Measurements from ENCODE around the gene POT1.

Gene POT1

GRCh38 chr7:124800386-124800785 lies 129.2 kb downstream of the POT1 start:
- DNase-seq = no peak

- no peak for DNase-seq
Measured at GRCh38 chr7:124799448-124799847, 130.2 kb downstream of the POT1 start.

- DNase-seq = no peak
Measured at GRCh38 chr7:124796771-124797170, 132.9 kb downstream of the POT1 start.

DNA sequence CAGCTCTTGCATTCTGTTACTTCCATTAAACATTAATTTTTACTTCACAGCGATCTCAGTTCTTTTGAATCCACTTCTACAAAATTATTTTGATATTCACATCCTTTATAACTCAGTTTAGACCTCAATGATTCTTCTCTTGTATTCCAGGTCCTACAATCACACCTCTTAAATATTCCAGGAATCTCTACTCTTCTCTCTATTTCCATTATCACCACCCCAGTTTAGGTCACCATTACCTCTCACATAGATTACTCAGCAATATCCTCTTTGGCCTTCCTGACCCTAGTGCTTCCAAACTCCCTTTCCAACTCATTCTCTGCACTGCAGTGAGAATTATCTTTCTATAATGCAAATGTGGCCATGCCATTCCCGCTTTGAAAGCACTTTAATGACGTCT lies 136.9 kb downstream of the POT1 start:
- DNase-seq = no peak

- no peak for DNase-seq
Measured at GRCh38 chr7:124792002-124792401, 137.6 kb downstream of the POT1 start.

DNA sequence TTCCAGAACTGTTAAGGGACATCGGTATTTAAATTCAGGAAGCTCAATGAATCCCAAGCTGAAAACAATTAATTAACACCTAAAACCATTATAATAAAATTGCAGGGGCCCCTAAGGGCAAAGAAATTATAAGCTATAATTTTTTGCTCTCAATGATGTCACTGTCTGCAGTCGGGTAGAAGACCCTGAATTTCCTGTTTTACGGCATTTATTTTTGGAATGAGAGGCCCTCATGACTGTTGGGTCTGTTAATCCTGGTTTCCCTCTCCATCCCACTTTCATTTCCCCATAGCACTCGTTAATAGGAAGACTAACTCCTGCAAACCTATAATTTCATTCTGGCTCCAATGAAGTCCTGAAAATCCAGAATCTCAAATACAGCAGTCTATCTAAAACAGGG lies 138.2 kb downstream of the POT1 start:
- DNase-seq = no peak

DNA sequence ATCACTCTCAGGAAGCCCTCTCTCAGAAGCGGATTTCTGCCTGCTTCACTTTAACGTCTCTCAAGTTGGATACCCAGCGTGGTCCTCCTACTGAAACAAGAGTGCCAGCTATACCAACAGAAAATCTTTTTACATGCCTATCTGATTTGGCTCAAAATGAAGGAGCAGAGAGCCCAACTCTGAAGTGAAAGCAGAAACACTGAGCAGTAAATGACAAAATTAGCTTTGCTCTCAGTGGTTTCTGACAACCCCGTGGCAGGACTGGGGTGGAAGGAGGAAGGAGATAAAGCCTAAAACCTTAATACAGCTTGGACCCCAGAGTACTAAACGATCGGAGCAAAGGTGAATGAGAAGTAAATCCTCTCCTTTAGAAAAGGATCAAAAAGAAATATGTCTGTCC lies 139.0 kb downstream of the POT1 start:
- DNase-seq = no peak

GRCh38 chr7:124785994-124786393 lies 143.6 kb downstream of the POT1 start:
- no peak for DNase-seq

- no peak for DNase-seq
Measured at GRCh38 chr7:124784879-124785818, 144.5 kb downstream of the POT1 start.

DNA sequence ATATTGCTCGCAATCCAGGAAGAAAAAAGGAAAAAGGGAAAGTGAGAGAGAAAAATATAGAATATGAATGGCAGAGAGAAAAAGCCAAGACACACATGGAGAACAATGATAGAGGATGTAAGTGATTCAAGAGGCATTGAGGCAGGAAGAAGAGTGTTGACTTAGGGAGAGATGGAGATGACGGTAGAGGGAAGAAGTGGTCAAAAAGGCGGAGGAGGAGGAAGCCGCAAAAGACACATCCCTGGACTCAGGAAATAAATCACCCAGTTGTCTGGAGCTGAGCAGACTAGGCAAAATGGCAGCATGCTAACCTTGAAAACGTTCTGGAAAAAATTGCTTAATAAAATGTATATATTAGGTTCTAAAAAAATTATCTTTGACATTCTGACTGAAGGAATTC lies 146.4 kb downstream of the POT1 start:
- no peak for DNase-seq

DNA sequence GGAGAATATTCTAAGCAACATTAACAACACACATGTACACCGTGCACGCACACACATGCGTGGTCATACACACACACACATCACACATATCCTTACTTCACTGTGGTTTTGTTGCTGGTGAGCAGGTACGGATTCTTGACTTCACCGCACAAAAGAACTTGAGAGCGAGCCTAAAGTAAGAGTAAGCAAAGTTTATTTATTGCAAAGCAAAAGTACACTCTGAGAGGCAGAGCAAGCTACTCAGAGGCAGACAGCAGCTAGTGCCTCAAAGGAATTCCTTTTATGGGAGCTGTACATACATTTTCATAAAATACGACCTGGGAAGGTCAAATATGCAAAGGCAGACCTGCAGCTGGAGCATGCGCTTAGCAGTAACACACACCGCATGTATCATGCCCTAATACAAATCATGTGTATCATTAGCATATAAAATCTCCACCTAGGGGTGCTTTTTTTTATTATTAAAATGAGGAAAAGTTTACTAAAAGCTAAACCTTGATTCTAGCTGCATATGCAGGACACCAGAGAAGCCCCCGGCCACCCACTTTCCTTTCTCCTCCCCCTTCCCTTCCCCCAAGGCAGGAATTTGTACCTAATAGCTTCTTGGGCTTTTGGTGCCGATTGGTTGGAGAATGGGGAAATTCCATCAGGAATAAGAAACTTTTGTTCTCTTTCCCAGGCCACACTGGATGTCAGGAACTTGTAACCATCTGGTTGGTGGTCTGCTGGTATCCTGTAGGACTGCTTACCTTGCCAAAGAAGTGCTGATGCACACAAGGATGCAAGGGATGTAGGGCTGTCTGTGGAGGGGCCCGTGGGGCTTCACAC lies 147.5 kb downstream of the POT1 start:
- DNase-seq = no peak

GRCh38 chr7:124781418-124781817 lies 148.2 kb downstream of the POT1 start:
- DNase-seq = no peak

GRCh38 chr7:124780608-124781007 lies 149.0 kb downstream of the POT1 start:
- no peak for DNase-seq

DNA sequence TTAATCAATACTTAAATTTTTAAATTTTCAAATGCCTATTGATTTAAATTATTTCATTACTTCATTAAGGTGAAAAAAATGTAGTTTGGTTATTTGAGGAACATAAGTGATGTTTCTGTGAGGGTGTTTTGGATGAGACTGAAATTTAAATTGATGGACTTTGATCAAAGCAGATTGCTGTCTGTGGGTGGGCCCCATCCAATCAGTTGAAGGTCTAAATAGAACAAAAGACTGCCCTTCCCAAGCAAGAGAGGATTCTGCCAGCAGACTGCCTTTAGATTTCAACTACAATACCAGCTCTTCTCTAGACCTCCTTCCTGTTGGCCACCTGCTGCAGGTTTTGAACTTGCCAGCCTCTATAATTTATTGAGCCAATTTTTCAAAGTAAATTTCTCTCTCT lies 149.6 kb downstream of the POT1 start:
- DNase-seq = no peak

GRCh38 chr7:124779620-124780019 lies 150.0 kb downstream of the POT1 start:
- no peak for DNase-seq

- no peak for DNase-seq
Measured at GRCh38 chr7:124779194-124779593, 150.4 kb downstream of the POT1 start.

- no peak for DNase-seq
Measured at GRCh38 chr7:124777268-124777667, 152.4 kb downstream of the POT1 start.

GRCh38 chr7:124776153-124776552 lies 153.5 kb downstream of the POT1 start:
- no peak for DNase-seq

DNA sequence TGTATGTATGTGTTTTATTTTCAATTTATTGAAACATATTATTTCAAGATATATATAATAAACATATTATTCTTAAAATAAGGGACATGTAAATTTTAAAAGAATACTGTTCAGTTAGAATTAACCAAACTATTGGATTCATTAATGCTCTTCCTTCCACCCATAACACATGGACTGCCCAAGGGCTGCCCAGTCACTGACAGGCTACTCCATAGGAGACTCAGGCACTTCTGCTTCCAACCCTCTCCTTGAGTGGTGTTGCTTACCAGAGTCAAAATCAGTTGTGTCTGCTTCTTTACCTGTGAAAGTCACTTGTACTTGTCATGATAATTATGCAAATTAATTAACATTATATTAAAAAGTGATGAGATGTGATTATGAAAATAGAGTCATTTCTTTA lies 154.2 kb downstream of the POT1 start:
- DNase-seq = no peak

DNA sequence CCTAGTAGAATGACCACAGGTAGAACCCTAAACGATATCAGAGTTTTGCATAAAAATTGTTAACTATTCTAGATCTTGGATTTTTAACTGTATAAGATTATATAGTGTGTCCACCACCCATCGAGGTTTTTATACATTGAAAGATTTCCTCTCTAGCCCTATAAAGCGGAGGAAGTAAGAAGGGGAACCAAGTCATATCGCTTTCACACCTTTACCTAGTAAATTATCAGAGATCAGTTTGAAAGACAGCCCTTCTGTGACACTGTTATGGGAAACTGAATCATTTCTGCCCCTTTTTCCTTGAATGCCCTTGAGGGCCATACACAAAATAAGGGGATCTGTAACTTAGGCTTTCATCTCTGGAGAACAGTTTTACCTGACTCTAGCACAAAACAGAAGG lies 155.7 kb downstream of the POT1 start:
- DNase-seq = no peak

- no peak for DNase-seq
Measured at GRCh38 chr7:124773339-124773738, 156.3 kb downstream of the POT1 start.
